ENCODE results near the gene PTTG1IP.
A peak's percentile ranks its signal among the peaks of the same experiment; 100 is the strongest.

PTTG1IP gene

GRCh38 chr21:44823179-44823660 is 50.3 kb downstream of the PTTG1IP start:
- DNase-seq (ENCODE audit: low read depth, low spot score): no peak

DNA sequence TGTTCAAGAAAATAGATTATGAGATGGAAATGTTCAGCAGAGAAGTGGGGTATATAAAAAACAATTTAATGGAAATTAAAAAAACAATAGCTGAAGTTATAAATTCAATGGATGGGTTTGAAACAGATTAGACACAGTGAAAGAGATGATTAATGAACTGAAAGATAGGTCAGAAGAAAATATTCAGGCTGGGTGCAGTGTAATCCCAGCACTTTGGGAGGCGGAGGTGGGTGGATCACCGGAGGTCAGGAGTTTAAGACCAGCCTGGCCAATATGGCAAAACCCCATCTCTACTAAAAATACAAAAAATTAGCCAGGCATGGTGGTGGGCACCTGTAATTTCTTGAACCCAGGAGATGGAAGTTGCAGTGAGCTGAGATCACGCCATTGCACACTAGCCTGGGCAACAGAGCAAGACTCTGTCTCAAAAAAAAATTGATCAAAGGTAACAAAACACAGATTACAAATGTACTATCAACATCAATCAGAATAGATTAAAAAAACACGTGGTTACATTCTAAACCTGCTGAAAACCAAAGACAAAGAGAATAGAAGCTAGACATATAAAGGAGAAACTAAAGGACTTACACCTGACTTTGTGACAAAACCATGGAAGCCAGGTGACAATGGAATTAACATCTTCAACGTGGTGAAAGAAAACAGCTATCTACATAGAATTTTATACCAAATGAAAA is 50.9 kb downstream of the PTTG1IP start:
- no peak for DNase-seq (ENCODE audit: low read depth, low spot score)

DNA sequence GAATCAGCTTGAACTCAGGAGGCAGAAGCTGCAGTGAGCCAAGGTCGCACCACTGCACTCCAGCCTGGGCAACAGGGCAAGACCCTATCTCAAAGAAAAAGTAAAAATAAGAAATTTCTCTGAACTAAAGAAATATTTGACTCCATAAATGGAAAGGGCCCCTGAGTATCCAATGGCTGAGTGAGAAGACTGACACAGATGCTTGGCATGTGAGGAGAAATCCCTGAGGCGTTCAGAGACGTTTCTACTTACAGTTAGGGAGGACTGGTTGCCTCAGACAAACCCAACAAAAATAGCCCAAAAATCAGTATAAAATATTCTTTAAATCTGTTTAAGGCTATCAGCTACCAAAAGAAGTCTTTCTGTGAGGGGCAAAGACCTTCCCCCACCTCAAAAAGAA is 52.6 kb downstream of the PTTG1IP start:
- no peak for DNase-seq (ENCODE audit: low read depth, low spot score)

GRCh38 chr21:44819283-44820243 is 53.9 kb downstream of the PTTG1IP start:
- DNase-seq (ENCODE audit: low read depth, low spot score): no peak

DNA sequence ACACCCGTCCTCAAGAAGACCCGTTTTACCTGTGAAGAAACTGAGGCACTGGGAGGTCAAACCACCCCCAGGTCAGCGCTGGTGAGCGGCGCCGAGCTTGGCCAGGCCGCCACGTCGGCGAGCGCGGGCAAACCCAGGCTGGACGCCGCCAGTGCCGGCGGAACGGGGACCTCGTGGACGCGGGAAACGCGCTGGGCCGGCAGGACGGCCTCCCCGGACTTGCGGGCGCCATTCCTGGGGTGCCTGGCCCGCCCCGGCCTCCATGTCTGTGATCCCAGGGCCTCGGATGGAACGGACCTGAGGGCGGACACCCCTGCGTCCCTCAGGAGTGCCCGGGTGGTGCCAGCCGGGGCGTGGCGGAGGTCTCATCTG is 54.9 kb downstream of the PTTG1IP start:
- no peak for DNase-seq (ENCODE audit: low read depth, low spot score)

GRCh38 chr21:44817914-44818639 is 55.4 kb downstream of the PTTG1IP start, which contains the start of gene SUMO3:
SUMO3 (minus strand) TSS chr21:44818062; CDS start chr21:44817968, 94 bp downstream.
- peak; percentile 68 for DNase-seq (ENCODE audit: low read depth, low spot score)

GRCh38 chr21:44817506-44817880 is 56.0 kb downstream of the PTTG1IP start:
- DNase-seq (ENCODE audit: low read depth, low spot score): peak; percentile 79

GRCh38 chr21:44816761-44817505 is 56.6 kb downstream of the PTTG1IP start:
- no peak for DNase-seq (ENCODE audit: low read depth, low spot score)

GRCh38 chr21:44815852-44816628 is 57.5 kb downstream of the PTTG1IP start:
- no peak for DNase-seq (ENCODE audit: low read depth, low spot score)

GRCh38 chr21:44815225-44815624 is 58.3 kb downstream of the PTTG1IP start:
- no peak for DNase-seq (ENCODE audit: low read depth, low spot score)

DNA sequence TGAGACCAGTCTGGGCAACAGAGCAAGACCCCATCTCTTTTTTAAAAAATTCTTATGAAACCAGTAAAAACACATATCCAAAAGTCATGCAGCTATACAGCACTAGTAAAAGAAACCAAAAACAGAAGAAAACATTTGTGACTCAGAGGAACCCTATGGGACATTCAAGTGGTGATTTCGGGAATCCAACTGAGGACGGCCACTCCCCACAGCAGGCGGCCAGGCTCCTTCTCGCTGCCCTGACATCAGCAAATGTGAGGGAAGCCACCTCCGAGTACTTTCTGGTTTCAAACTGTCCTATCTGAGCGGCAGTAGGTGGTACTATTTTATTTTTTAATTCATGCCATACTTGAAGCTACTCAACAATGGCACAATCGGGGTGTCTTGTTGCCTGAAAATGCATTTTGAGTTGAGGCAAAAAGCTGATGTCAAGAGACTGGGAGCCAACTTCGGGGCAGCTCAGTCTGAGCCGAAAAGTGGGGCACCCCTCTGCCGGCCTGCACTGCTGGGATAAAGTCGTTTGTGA is 58.9 kb downstream of the PTTG1IP start:
- DNase-seq (ENCODE audit: low read depth, low spot score): no peak

- no peak for DNase-seq (ENCODE audit: low read depth, low spot score)
These were observed 59.8 kb downstream of the PTTG1IP start for GRCh38 chr21:44813727-44814126.

- DNase-seq (ENCODE audit: low read depth, low spot score): no peak
These were observed 60.3 kb downstream of the PTTG1IP start for GRCh38 chr21:44813149-44813548.

GRCh38 chr21:44812640-44813039 is 60.9 kb downstream of the PTTG1IP start:
- no peak for DNase-seq (ENCODE audit: low read depth, low spot score)

GRCh38 chr21:44810779-44811178 is 62.7 kb downstream of the PTTG1IP start:
- DNase-seq (ENCODE audit: low read depth, low spot score): no peak

- no peak for DNase-seq (ENCODE audit: low read depth, low spot score)
These were observed 67.6 kb downstream of the PTTG1IP start for GRCh38 chr21:44805859-44806258.

GRCh38 chr21:44805226-44805625 is 68.3 kb downstream of the PTTG1IP start:
- DNase-seq (ENCODE audit: low read depth, low spot score): no peak

DNA sequence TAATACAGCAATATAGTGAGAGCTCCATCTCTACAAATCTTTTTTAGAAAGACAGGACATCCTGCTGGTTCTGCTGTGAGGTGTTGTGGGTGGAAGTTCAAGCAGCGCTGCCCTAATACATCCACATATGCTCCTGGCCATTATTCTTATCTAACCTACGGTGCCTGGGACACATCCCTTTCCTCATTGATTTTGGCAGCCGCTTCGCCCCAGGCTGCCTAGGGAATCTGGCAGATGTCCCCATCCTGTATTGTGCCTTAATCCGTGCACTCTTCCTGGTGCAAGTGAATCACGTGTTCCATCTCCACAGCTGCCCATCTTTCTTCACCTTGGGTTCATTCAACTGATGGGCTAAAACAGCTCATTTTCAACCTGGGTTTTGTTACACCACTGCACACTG is 68.7 kb downstream of the PTTG1IP start:
- no peak for DNase-seq (ENCODE audit: low read depth, low spot score)

DNA sequence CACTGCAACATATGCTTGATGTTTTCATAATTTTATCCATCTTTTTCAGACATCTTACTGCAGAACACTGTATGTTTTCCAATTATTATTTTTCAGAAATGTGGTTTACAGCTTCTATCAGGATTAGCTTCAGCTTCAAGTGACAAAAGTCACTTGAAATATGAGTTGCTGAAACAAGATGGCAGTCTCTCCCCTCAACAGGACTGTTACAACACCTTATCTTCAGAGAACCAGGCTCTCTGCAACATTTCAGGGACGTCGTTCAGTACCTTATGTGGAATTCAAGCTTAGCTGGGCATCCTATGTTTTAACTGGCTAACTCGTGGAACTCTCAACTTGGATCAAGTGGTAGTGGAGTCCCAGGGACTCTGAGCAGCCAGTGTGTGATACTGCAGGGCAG is 69.8 kb downstream of the PTTG1IP start:
- DNase-seq (ENCODE audit: low read depth, low spot score): no peak

Measured in activated CD4-positive, CD25-positive, alpha-beta regulatory T cell treated with anti-CD3 and anti-CD28 coated beads, Interleukin-2, amount 50 U/mL, for 16 hours (primary cell).